Panc1 (cell line): ENCODE measurements around the gene ARL14.

Experiments
- REST ChIP-seq, 2 experiments: IDR thresholded peaks; 2 replicates each; pipeline ENCODE4 v1.6.1; 2011 to 2012; ENCODE audit warnings: low read depth in 2 of 2, control low read depth in 1 of 2, low read length in 1 of 2, mild to moderate bottlenecking in 1 of 2, moderate library complexity in 1 of 2; ENCODE audit not compliant: insufficient read depth in 1 of 2
- TF ChIP-seq, protein P1 (sequence below): fragments of 450-650 bp; IDR thresholded peaks from 2 replicates; pipeline ENCODE4 v1.5.1; 2017; ENCODE audit warnings: mild to moderate bottlenecking

DNA sequence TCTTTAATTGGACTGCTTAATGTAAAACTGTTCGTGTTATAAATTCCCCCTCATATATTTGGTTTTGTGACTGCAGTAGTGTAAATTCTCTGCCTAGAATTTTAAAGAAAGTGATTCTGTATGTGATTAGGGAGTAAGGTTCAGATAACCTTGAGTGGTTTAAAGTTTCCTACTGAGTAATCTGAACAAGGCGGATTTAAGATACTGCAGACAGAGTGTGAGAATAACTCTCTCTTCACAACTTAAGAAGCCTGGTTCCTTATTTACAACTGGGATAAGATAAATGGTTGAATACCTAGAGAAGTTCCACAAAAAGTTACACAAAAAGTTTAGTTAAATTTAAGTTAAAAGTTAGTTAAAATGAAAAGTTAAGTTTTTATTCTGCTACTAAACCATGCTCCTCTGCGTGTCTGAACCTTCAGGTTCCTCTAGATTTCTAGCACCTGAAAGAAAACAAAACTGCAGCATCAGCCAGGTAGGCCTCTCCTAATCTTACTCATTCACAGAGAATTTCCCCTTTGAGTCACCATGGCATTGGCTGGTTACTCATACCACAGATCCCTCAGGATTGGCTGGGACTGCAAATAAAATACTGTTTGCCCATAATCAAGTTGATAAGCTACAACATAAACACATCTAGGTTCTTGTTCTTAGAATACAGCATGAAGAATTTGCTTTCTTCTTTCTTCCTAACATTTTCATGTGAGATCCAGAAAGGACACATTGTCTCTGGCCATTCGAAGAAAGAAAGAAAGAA is at the start of gene ARL14:
- TF ChIP-seq, protein P1, sequence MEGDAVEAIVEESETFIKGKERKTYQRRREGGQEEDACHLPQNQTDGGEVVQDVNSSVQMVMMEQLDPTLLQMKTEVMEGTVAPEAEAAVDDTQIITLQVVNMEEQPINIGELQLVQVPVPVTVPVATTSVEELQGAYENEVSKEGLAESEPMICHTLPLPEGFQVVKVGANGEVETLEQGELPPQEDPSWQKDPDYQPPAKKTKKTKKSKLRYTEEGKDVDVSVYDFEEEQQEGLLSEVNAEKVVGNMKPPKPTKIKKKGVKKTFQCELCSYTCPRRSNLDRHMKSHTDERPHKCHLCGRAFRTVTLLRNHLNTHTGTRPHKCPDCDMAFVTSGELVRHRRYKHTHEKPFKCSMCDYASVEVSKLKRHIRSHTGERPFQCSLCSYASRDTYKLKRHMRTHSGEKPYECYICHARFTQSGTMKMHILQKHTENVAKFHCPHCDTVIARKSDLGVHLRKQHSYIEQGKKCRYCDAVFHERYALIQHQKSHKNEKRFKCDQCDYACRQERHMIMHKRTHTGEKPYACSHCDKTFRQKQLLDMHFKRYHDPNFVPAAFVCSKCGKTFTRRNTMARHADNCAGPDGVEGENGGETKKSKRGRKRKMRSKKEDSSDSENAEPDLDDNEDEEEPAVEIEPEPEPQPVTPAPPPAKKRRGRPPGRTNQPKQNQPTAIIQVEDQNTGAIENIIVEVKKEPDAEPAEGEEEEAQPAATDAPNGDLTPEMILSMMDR, result no peak
- TF ChIP-seq REST (IDR thresholded peaks at IDR 0.05; ENCODE audit: insufficient read depth in 1 of 2, low read depth in 2 of 2, low read length in 1 of 2), result no peak
